Measurements from ENCODE around the gene PHF2. TPM values are rescaled to one million over a fixed set of nuclear protein-coding genes. Genes with fewer than 3 reads are reported as not detected.

Gene PHF2
- total RNA-seq, 4 donors from 2014 or later: 32.8 to 50.1 (median 33.0) TPM

GRCh38 chr9:93594041-93594756, 17.8 kb downstream of the PHF2 start:
- 48 to 56% methylated on average over 3 to 9 of the region's 9 CpGs for WGBS, 2 donors
- Histone ChIP-seq H3K27ac (no peak overlapping the region), H3K4me1 (peaks cover 33 to 61% of the 10 kb centered on the region in 2 donors), H3K27me3 (no peaks in the 10 kb centered on the region), H3K9me3 (no peaks in the 10 kb centered on the region), H3K36me3 (no peaks in the 10 kb centered on the region), H3K4me3 (replicated peaks in 1 of 3) (no peak overlapping the region)
- peak; percentile 70 to 73 for DNase-seq
- TF ChIP-seq POLR2A (IDR thresholded peaks at IDR 0.05) (no peak), CTCF (IDR thresholded peaks at IDR 0.05) (no peak)
- intact Hi-C loops (cut with DNase I): no loop called here

DNA sequence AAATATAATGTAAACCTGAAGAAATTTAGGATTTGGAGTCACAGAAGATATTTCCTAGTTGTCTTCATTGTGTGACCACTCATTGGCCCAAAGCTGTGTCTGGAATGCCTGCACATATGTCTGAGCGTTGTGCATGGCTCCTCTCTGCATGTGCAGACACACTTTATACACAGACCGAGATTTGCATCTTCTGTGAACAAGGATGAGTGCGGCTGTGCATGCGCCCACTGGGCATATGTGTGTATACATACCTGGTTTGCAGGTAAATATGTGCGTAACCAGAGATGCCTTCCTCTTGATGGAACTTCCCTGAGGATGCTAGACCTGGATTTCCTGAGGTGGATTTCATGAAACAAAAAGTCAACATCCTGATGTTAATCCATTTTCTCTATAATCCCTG, 19.1 kb downstream of the PHF2 start:
- TF ChIP-seq CTCF (IDR thresholded peaks at IDR 0.05) (no peak), POLR2A (IDR thresholded peaks at IDR 0.05) (no peak)
- no peak for DNase-seq
- no peaks in the 10 kb centered on the region for H3K27me3 ChIP-seq
- no peak overlapping the region for H3K27ac ChIP-seq
- H3K9me3 ChIP-seq: no peaks in the 10 kb centered on the region
- WGBS, 2 donors: 89 to 95% methylated on average over 5 of the region's 5 CpGs
- H3K36me3 ChIP-seq: no peaks in the 10 kb centered on the region
- intact Hi-C loops (cut with DNase I): no loop called here
- H3K4me3 ChIP-seq (replicated peaks in 1 of 3): no peak overlapping the region
- peaks cover 24 to 59% of the 10 kb centered on the region in 2 donors for H3K4me1 ChIP-seq

- DNase-seq: no peak
- no peak overlapping the region for H3K27ac ChIP-seq
- peaks cover 24 to 59% of the 10 kb centered on the region in 2 donors for H3K4me1 ChIP-seq
Measured at GRCh38 chr9:93595861-93596365, 19.5 kb downstream of the PHF2 start.

GRCh38 chr9:93596399-93596798, 20.0 kb downstream of the PHF2 start:
- H3K9me3 ChIP-seq: no peaks in the 10 kb centered on the region
- H3K4me1 ChIP-seq: peaks cover 24 to 59% of the 10 kb centered on the region in 2 donors
- TF ChIP-seq CTCF (IDR thresholded peaks at IDR 0.05): no peak
- no peak for TF ChIP-seq POLR2A (IDR thresholded peaks at IDR 0.05)
- H3K4me3 ChIP-seq (replicated peaks in 1 of 3): no peak overlapping the region
- intact Hi-C loops (cut with DNase I): no loop called here
- H3K27ac ChIP-seq: no peak overlapping the region
- no peaks in the 10 kb centered on the region for H3K36me3 ChIP-seq
- 67 to 71% methylated on average over 4 of the region's 4 CpGs for WGBS, 2 donors
- DNase-seq: no peak
- H3K27me3 ChIP-seq: no peaks in the 10 kb centered on the region

More at GRCh38 chr9:93595861-93596365, 19.5 kb downstream of the PHF2 start:
- WGBS, 2 donors: 70 to 84% methylated on average over 5 of the region's 5 CpGs
- Histone ChIP-seq H3K4me3 (replicated peaks in 1 of 3) (no peak overlapping the region), H3K9me3 (no peaks in the 10 kb centered on the region), H3K27me3 (no peaks in the 10 kb centered on the region), H3K36me3 (no peaks in the 10 kb centered on the region)
- TF ChIP-seq POLR2A (IDR thresholded peaks at IDR 0.05) (no peak), CTCF (IDR thresholded peaks at IDR 0.05) (no peak)
- intact Hi-C loops (cut with DNase I): no loop called here

- 95 to 97% methylated on average over 6 of the region's 6 CpGs for WGBS, 2 donors
- H3K9me3 ChIP-seq: no peaks in the 10 kb centered on the region
- H3K27ac ChIP-seq: no peak overlapping the region
- intact Hi-C loops (cut with DNase I): no loop called here
- TF ChIP-seq CTCF (IDR thresholded peaks at IDR 0.05): no peak
- TF ChIP-seq POLR2A (IDR thresholded peaks at IDR 0.05): no peak
- H3K4me1 ChIP-seq: peaks cover 21 to 51% of the 10 kb centered on the region in 2 donors
- no peaks in the 10 kb centered on the region for H3K27me3 ChIP-seq
- no peak for DNase-seq
- no peaks in the 10 kb centered on the region for H3K36me3 ChIP-seq
- no peak overlapping the region for H3K4me3 ChIP-seq (replicated peaks in 1 of 3)
Measured at GRCh38 chr9:93597142-93597706, 20.8 kb downstream of the PHF2 start.

Data from thyroid gland (tissue), 4 donors.